ENCODE data around the gene ATG10. TPM values are rescaled to one million over a fixed set of nuclear protein-coding genes. Genes with fewer than 3 reads are reported as not detected.
A peak's percentile ranks its signal among the peaks of the same experiment; 100 is the strongest.

The ATG10 gene
- total and polyA plus RNA-seq, 9 donors: 7.4 to 10.7 (median 9.0) TPM

DNA sequence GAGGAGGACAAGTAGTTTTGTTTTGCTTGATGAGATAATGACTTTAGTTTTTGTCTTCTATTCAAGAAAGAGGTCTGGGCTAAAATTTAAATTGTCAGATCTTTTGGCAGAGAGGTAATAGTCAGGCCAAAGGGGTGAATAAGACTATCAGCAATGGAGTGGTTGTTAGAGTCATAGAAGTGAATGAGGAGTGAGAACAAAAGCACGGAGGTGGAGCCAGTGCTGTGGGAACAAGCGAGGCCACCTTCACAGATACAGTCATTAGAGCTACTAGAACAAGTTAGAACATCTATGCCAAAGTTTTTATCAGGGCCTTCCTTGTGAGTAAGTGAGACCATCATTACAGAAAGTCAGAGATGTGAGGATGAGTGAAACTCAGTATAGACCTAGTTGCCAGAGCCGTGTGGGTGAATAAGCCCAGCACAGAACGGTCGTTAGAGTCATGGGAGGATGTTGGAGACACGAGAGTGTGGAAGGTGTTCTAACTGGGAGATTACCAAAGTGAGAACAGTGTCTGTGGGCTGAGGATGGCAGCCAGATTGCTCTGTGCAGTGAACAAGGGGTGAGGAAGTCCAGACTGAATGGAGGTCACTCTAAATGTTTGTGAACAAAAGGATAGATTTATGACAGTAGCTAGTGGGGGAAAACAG is 171.2 kb downstream of the ATG10 start:
- peaks cover 3% of the 10 kb centered on the region for H3K9me3 ChIP-seq (replicated peaks; ENCODE audit: control insufficient read depth, low read depth, low read length)
- H3K27me3 ChIP-seq (ENCODE audit: control insufficient read depth, insufficient read depth, low read length): no peaks in the 10 kb centered on the region
- no peak overlapping the region for H3K4me3 ChIP-seq (ENCODE audit: low read length)
- H3K4me1 ChIP-seq (ENCODE audit: control insufficient read depth, insufficient read depth, low read length): no peaks in the 10 kb centered on the region
- no peak for DNase-seq
- WGBS (ENCODE audit: insufficient coverage): 62% methylated on average over 4 of the region's 6 CpGs
- no peaks in the 10 kb centered on the region for H3K36me3 ChIP-seq (ENCODE audit: control insufficient read depth, insufficient read depth, low read length)
- no peak overlapping the region for H3K27ac ChIP-seq (ENCODE audit: low read length)

DNA sequence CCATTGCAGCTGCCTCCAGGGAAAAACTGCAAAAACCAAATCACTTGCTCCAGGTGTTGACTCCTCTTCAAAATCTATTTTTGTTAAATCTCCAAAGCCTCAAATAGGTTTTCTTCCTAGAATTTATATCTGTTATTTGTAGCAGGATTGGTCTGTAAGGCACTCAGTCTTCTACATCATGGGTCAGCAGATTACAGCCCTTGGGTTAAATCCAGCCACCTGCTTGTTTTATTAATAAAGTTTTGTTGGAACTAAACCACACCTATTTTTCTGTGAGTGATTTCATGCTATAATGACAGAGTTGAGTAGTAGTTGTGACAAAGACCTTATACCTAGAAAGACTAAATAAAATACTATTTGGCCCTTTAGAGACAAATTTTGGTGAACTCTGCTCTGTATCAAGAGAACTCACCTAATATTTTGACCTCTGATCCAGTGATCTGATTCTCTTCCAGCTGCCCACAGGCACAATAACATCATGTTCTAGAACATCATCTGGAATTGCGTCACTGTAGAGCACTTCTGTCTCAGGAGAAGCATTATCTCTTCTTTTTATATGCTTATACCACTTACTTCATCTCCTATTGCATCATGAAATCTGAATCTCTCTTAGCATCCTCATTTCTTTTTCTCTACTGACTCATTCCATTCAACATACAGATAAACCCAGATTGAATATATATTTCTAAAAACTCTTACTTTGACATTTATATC is 176.2 kb downstream of the ATG10 start:
- WGBS (ENCODE audit: insufficient coverage): 20% methylated on average over 1 of the region's 1 CpG
- no peak overlapping the region for H3K4me3 ChIP-seq (ENCODE audit: low read length)
- peak; percentile 21 for DNase-seq
- H3K9me3 ChIP-seq (replicated peaks; ENCODE audit: control insufficient read depth, low read depth, low read length): no peaks in the 10 kb centered on the region
- no peaks in the 10 kb centered on the region for H3K27me3 ChIP-seq (ENCODE audit: control insufficient read depth, insufficient read depth, low read length)
- H3K4me1 ChIP-seq (ENCODE audit: control insufficient read depth, insufficient read depth, low read length): no peaks in the 10 kb centered on the region
- no peaks in the 10 kb centered on the region for H3K36me3 ChIP-seq (ENCODE audit: control insufficient read depth, insufficient read depth, low read length)
- H3K27ac ChIP-seq (ENCODE audit: low read length): no peak overlapping the region

DNA sequence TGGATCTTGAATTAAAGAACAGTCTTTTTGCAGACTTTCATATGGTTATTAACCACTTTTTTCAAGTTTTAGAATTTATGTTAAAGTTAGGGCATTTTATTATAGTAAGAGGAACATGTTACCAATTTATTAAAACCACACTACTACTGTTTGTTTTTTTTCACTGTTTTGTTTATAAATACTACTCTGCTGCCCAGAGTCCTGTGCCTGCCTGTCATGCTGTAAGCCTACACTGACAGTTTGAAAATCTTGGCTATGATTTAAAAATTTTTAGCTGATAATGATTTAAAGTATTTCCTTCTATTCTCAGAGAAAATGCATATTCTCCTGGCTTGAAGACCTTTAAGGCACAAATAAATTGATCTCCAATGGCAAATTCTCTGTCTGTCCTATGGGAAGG is 177.6 kb downstream of the ATG10 start:
- H3K36me3 ChIP-seq (ENCODE audit: control insufficient read depth, insufficient read depth, low read length): no peaks in the 10 kb centered on the region
- H3K4me1 ChIP-seq (ENCODE audit: control insufficient read depth, insufficient read depth, low read length): no peaks in the 10 kb centered on the region
- H3K9me3 ChIP-seq (replicated peaks; ENCODE audit: control insufficient read depth, low read depth, low read length): no peaks in the 10 kb centered on the region
- no peaks in the 10 kb centered on the region for H3K27me3 ChIP-seq (ENCODE audit: control insufficient read depth, insufficient read depth, low read length)
- H3K4me3 ChIP-seq (ENCODE audit: low read length): no peak overlapping the region
- no peak overlapping the region for H3K27ac ChIP-seq (ENCODE audit: low read length)
- DNase-seq: no peak

DNA sequence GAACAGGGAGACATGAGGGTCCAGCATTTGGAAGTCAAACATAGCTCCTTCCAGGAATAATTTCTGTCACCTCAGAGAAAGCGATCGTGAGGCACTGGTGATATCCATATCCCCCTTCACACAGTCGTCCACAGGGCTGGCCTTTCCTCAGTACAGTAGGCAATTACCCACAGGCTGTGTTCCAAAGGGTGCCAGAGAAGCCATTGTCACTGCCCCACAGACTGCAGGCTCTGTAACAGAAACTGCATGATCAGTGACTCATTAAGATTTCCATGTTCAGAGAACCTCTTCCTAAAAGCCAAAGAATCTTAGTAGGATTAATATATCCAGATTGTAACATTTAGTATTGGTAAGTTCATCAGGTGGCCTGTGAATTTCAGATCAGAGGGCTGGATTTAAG is 178.7 kb downstream of the ATG10 start:
- no peak overlapping the region for H3K27ac ChIP-seq (ENCODE audit: low read length)

DNA sequence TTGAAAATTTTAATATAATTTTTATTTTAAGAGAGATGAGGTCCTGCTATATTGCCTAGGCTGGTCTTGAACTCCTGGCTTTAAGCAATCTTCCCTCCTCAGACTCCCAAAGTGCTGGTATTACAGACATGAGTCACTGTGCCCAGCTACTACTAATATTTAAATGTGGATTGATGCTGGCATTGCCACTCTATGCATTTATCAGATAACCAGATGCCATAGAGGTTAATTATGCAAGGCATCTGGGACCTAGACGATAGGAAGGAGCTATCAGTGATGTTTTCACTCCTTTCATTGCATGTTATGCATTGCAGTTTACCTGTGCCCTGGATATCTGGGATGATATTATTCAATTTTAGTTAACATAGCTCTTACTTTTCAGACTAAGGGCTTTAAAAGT is 179.4 kb downstream of the ATG10 start:
- Histone ChIP-seq H3K9me3 (replicated peaks; ENCODE audit: control insufficient read depth, low read depth, low read length) (no peaks in the 10 kb centered on the region), H3K27ac (ENCODE audit: low read length) (no peak overlapping the region), H3K4me3 (ENCODE audit: low read length) (no peak overlapping the region), H3K27me3 (ENCODE audit: control insufficient read depth, insufficient read depth, low read length) (no peaks in the 10 kb centered on the region), H3K4me1 (ENCODE audit: control insufficient read depth, insufficient read depth, low read length) (no peaks in the 10 kb centered on the region), H3K36me3 (ENCODE audit: control insufficient read depth, insufficient read depth, low read length) (no peaks in the 10 kb centered on the region)
- DNase-seq: no peak
- no CpG with 5 or more reads among the region's 1 CpG for WGBS (ENCODE audit: insufficient coverage)

More for the DNA sequence above, 178.7 kb downstream of the ATG10 start:
- Histone ChIP-seq H3K36me3 (ENCODE audit: control insufficient read depth, insufficient read depth, low read length) (no peaks in the 10 kb centered on the region), H3K4me1 (ENCODE audit: control insufficient read depth, insufficient read depth, low read length) (no peaks in the 10 kb centered on the region), H3K4me3 (ENCODE audit: low read length) (no peak overlapping the region), H3K9me3 (replicated peaks; ENCODE audit: control insufficient read depth, low read depth, low read length) (no peaks in the 10 kb centered on the region), H3K27me3 (ENCODE audit: control insufficient read depth, insufficient read depth, low read length) (no peaks in the 10 kb centered on the region)
- DNase-seq: no peak
- 75% methylated on average over 3 of the region's 3 CpGs for WGBS (ENCODE audit: insufficient coverage)

DNA sequence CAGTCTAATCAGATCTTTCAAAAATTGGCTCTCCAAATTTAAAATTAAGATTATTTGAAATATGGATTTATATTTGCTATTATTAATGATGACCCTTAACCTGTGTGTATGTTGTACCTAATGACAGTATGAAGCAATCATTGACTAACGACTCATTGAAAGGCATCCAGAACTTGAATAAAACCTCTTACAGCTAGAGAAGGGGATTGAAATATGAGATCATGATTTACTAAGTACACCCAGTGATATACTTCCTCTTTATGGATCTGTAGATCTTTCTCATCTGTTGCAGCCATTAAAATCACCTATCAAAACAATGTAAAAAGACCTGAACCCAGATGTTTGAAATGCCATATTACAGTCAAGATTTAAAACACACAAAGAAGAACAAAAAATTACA is 179.8 kb downstream of the ATG10 start:
- no peak for DNase-seq

DNA sequence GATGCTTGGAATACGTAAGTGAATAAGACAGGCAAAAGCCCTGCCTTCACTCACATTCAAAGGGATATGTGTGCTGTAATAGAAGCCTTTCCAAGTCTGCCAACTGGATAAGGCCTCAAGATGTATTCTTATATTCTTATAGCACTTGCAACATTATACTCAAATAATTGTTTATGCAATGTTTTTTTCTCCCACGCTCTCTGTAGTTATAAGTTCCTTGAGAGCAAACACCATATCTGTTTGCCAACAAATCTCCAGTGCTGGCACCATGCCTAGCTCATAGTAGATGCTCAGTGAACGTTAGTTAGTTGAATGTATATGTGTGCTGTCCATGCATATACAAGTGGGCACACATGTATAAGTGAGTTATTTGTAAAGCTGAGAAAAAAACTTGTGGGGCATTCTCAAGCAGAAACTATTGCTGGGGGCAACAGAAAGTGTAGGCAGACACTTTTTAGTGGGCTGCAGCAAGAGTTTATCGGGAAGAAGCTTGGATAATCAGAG is 181.2 kb downstream of the ATG10 start:
- H3K36me3 ChIP-seq (ENCODE audit: control insufficient read depth, insufficient read depth, low read length): no peaks in the 10 kb centered on the region
- 75% methylated on average over 2 of the region's 4 CpGs for WGBS (ENCODE audit: insufficient coverage)
- no peak for DNase-seq
- H3K4me1 ChIP-seq (ENCODE audit: control insufficient read depth, insufficient read depth, low read length): no peaks in the 10 kb centered on the region
- H3K27me3 ChIP-seq (ENCODE audit: control insufficient read depth, insufficient read depth, low read length): no peaks in the 10 kb centered on the region
- H3K9me3 ChIP-seq (replicated peaks; ENCODE audit: control insufficient read depth, low read depth, low read length): no peaks in the 10 kb centered on the region
- no peak overlapping the region for H3K27ac ChIP-seq (ENCODE audit: low read length)
- no peak overlapping the region for H3K4me3 ChIP-seq (ENCODE audit: low read length)

More for the DNA sequence above, 179.8 kb downstream of the ATG10 start:
- no peaks in the 10 kb centered on the region for H3K36me3 ChIP-seq (ENCODE audit: control insufficient read depth, insufficient read depth, low read length)
- H3K4me1 ChIP-seq (ENCODE audit: control insufficient read depth, insufficient read depth, low read length): no peaks in the 10 kb centered on the region
- no peak overlapping the region for H3K4me3 ChIP-seq (ENCODE audit: low read length)
- H3K27ac ChIP-seq (ENCODE audit: low read length): no peak overlapping the region
- H3K9me3 ChIP-seq (replicated peaks; ENCODE audit: control insufficient read depth, low read depth, low read length): no peaks in the 10 kb centered on the region
- WGBS (ENCODE audit: insufficient coverage): no CpG with 5 or more reads among the region's 1 CpG
- no peaks in the 10 kb centered on the region for H3K27me3 ChIP-seq (ENCODE audit: control insufficient read depth, insufficient read depth, low read length)

DNA sequence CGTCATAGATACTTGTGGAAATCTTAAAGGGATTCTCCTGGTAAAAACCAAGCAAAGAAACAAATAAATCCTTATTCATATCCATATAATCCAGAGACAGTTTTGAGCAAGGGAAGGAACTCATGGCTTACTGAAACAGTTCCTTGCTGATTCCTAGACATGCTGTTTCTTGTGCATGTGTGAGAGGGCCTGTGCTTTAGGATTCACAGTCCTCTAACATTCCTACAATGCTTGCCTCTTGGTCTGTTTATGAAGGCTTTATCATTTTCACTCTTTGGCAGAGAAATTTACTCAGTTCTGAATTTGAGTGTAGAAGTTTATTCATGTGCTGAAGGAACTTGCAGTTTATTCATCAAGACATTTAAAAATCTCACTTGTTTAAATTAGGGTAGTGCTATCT is 183.0 kb downstream of the ATG10 start:
- Histone ChIP-seq H3K4me3 (ENCODE audit: low read length) (no peak overlapping the region), H3K4me1 (ENCODE audit: control insufficient read depth, insufficient read depth, low read length) (no peaks in the 10 kb centered on the region), H3K27ac (ENCODE audit: low read length) (no peak overlapping the region), H3K36me3 (ENCODE audit: control insufficient read depth, insufficient read depth, low read length) (no peaks in the 10 kb centered on the region), H3K27me3 (ENCODE audit: control insufficient read depth, insufficient read depth, low read length) (no peaks in the 10 kb centered on the region), H3K9me3 (replicated peaks; ENCODE audit: control insufficient read depth, low read depth, low read length) (no peaks in the 10 kb centered on the region)
- WGBS (ENCODE audit: insufficient coverage): no CpG with 5 or more reads among the region's 1 CpG
- no peak for DNase-seq

DNA sequence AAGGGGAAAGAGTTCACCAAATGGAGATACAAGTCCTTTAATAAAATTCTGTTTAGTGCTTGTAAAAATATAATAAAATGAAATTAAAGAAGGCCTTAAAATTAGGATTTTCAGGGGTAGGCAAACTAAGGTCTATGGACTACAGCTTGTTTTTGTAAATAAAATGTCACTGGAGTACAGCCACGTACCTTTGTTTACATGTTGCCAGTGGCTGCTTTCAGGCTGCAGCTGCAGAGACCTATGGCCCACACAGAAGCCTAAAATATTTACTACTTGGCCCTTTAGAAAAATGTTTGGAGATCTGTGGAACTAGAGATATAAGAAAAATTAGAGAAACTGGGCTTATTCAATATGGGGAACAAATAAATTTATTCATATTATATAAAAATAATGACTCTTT is 183.5 kb downstream of the ATG10 start:
- no peak for DNase-seq
- no peak overlapping the region for H3K4me3 ChIP-seq (ENCODE audit: low read length)
- no CpG with 5 or more reads among the region's 1 CpG for WGBS (ENCODE audit: insufficient coverage)
- H3K27ac ChIP-seq (ENCODE audit: low read length): no peak overlapping the region
- no peaks in the 10 kb centered on the region for H3K9me3 ChIP-seq (replicated peaks; ENCODE audit: control insufficient read depth, low read depth, low read length)
- no peaks in the 10 kb centered on the region for H3K4me1 ChIP-seq (ENCODE audit: control insufficient read depth, insufficient read depth, low read length)
- H3K36me3 ChIP-seq (ENCODE audit: control insufficient read depth, insufficient read depth, low read length): no peaks in the 10 kb centered on the region
- H3K27me3 ChIP-seq (ENCODE audit: control insufficient read depth, insufficient read depth, low read length): no peaks in the 10 kb centered on the region

DNA sequence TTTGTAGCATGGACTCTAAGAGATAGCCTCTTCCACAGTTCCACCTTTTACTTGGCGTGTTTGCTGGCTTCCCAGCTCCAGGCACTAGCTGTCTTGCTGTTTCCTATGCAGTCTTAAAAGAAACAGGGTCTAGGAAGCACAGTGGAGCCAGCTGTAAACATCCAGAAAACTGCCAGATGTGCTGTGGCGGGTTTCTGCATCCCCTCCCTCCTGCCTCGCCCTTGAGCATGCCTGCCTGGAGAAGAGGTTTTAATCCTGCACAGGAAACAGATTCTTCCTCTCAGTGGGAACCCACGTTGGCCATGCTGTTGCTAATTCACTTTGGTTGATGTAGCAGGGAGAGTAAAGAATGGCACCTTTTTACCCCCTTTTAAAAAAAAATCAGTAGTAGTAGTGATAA is 185.1 kb downstream of the ATG10 start:
- Histone ChIP-seq H3K36me3 (ENCODE audit: control insufficient read depth, insufficient read depth, low read length) (no peaks in the 10 kb centered on the region), H3K9me3 (replicated peaks; ENCODE audit: control insufficient read depth, low read depth, low read length) (no peaks in the 10 kb centered on the region), H3K4me1 (ENCODE audit: control insufficient read depth, insufficient read depth, low read length) (no peaks in the 10 kb centered on the region), H3K27ac (ENCODE audit: low read length) (no peak overlapping the region), H3K4me3 (ENCODE audit: low read length) (no peak overlapping the region), H3K27me3 (ENCODE audit: control insufficient read depth, insufficient read depth, low read length) (no peaks in the 10 kb centered on the region)
- DNase-seq: no peak
- WGBS (ENCODE audit: insufficient coverage): 70% methylated on average over 1 of the region's 4 CpGs
